ENCODE results near the gene PPP1R1B. TPM values are rescaled to one million over a fixed set of nuclear protein-coding genes. Genes with fewer than 3 reads are reported as not detected.
A peak's percentile ranks its signal among the peaks of the same experiment; 100 is the strongest.

PPP1R1B gene
- total and polyA plus RNA-seq, 2 experiments from 2014 or later = 3.4 to 5.4 TPM

DNA sequence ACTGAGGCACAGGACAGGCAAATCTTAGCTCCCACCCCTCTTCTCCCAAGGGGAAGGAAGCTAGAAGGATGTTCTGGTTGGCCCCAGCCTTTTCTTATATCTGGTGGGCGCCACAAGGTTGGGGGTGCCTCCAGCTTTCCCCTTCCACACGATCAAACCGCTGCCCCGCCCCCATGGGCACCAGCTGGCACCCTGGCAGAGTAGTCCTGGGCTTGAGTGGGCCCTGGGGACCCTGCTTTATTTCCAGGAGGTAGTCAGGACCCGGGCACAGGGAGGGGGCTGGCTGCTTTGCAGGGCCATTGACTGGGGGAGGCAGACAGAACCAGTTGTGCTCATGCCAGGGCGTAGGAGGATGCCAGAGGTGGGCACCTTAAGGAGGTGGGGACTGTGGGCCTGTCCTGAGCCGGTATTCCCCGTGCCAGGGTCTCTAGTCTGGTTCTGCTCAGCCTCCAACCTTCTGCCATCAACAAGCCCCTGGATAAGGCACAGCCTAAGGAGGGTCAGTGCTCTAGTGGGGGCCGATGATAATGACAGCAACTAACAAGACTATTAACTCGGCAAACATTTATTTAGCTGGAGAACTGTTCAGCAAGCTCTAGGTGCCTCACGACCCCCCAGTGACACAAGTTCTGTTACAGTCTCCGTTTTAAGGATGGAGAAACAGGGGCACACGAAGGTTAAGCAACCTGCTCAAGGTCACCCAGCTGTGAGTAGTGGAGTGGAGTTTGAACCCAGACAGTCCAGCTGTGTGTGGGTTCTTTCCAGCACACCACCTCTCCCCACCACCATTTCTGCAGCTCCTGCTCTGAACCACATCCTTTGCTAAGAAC is 7.6 kb upstream of the PPP1R1B start:
- H3F3A ChIP-seq (replicated peaks; ENCODE audit: low read depth) = 0 out of 2 replicates have a peak, but pooled peaks cover 6% of the 10 kb centered on the region
- no peak for TF ChIP-seq JUNB (IDR thresholded peaks at IDR 0.05; ENCODE audit: unreplicated experiment)
- TF ChIP-seq POLR2AphosphoS5 (IDR thresholded peaks at IDR 0.05; ENCODE audit: low read depth) = no peak
- TF ChIP-seq, protein P1, sequence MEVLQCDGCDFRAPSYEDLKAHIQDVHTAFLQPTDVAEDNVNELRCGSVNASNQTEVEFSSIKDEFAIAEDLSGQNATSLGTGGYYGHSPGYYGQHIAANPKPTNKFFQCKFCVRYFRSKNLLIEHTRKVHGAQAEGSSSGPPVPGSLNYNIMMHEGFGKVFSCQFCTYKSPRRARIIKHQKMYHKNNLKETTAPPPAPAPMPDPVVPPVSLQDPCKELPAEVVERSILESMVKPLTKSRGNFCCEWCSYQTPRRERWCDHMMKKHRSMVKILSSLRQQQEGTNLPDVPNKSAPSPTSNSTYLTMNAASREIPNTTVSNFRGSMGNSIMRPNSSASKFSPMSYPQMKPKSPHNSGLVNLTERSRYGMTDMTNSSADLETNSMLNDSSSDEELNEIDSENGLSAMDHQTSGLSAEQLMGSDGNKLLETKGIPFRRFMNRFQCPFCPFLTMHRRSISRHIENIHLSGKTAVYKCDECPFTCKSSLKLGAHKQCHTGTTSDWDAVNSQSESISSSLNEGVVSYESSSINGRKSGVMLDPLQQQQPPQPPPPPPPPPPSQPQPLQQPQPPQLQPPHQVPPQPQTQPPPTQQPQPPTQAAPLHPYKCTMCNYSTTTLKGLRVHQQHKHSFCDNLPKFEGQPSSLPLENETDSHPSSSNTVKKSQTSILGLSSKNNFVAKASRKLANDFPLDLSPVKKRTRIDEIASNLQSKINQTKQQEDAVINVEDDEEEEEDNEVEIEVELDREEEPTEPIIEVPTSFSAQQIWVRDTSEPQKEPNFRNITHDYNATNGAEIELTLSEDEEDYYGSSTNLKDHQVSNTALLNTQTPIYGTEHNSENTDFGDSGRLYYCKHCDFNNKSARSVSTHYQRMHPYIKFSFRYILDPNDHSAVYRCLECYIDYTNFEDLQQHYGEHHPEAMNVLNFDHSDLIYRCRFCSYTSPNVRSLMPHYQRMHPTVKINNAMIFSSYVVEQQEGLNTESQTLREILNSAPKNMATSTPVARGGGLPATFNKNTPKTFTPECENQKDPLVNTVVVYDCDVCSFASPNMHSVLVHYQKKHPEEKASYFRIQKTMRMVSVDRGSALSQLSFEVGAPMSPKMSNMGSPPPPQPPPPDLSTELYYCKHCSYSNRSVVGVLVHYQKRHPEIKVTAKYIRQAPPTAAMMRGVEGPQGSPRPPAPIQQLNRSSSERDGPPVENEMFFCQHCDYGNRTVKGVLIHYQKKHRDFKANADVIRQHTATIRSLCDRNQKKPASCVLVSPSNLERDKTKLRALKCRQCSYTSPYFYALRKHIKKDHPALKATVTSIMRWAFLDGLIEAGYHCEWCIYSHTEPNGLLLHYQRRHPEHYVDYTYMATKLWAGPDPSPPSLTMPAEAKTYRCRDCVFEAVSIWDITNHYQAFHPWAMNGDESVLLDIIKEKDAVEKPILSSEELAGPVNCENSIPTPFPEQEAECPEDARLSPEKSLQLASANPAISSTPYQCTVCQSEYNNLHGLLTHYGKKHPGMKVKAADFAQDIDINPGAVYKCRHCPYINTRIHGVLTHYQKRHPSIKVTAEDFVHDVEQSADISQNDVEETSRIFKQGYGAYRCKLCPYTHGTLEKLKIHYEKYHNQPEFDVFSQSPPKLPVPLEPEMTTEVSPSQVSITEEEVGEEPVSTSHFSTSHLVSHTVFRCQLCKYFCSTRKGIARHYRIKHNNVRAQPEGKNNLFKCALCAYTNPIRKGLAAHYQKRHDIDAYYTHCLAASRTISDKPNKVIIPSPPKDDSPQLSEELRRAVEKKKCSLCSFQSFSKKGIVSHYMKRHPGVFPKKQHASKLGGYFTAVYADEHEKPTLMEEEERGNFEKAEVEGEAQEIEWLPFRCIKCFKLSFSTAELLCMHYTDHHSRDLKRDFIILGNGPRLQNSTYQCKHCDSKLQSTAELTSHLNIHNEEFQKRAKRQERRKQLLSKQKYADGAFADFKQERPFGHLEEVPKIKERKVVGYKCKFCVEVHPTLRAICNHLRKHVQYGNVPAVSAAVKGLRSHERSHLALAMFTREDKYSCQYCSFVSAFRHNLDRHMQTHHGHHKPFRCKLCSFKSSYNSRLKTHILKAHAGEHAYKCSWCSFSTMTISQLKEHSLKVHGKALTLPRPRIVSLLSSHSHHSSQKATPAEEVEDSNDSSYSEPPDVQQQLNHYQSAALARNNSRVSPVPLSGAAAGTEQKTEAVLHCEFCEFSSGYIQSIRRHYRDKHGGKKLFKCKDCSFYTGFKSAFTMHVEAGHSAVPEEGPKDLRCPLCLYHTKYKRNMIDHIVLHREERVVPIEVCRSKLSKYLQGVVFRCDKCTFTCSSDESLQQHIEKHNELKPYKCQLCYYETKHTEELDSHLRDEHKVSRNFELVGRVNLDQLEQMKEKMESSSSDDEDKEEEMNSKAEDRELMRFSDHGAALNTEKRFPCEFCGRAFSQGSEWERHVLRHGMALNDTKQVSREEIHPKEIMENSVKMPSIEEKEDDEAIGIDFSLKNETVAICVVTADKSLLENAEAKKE (CRISPR knock-in tag; IDR thresholded peaks at IDR 0.05) = no peak
- no peak for TF ChIP-seq ZNF114 (CRISPR knock-in tag; IDR thresholded peaks at IDR 0.05)
- TF ChIP-seq NANOG (IDR thresholded peaks at IDR 0.05; ENCODE audit: borderline replicate concordance) = no peak
- Mint-ChIP-seq H3K4me3 (peak overlapping the region; percentile 77; the same call in 1 of the 3 replicates), H3K4me1 (peaks cover 17% of the 10 kb centered on the region), H3K27me3 (ENCODE audit: insufficient read depth, low read depth, poor library complexity) (peaks cover 72% of the 10 kb centered on the region), H3K36me3 (ENCODE audit: low read depth) (no peaks in the 10 kb centered on the region; the same call in 2 of the 3 replicates), H3K27ac (no peak overlapping the region), H3K9me3 (no peaks in the 10 kb centered on the region)
- no peaks in the 10 kb centered on the region for H3K9me2 ChIP-seq (ENCODE audit: insufficient read depth)
- H4K20me1 ChIP-seq (replicated peaks; ENCODE audit: insufficient read depth) = no peaks in the 10 kb centered on the region; the same call in 1 of the 2 replicates
- ATAC-seq = no peak
- H3K36me3 ChIP-seq (ENCODE audit: insufficient read depth) = no peaks in the 10 kb centered on the region
- H3K27ac ChIP-seq (ENCODE audit: low read depth) = no peak overlapping the region
- peak overlapping the region; percentile 92 for H3K4me3 ChIP-seq
- H3K79me2 ChIP-seq (replicated peaks; ENCODE audit: insufficient read depth) = no peaks in the 10 kb centered on the region
- H3K4me1 ChIP-seq (ENCODE audit: insufficient read depth) = peaks cover 15% of the 10 kb centered on the region; the same call in 1 of the 2 replicates
- H3K4me2 ChIP-seq = peak overlapping the region; percentile 100
- no peak for DNase-seq (ENCODE audit: low spot score)
- peaks cover 93% of the 10 kb centered on the region for H3K27me3 ChIP-seq (ENCODE audit: insufficient read depth)
- peak overlapping the region; percentile 54; the same call in 1 of the 2 replicates for H2AFZ ChIP-seq

Measured in GM23338 (cell line).